GM12865 (cell line): ENCODE measurements around the gene GPR37.

Experiments
- DNase-seq: peaks from one replicate; pipeline ENCODE4 v3.0.0; 2010; ENCODE audit warnings: low read depth
- H3K4me3 ChIP-seq: 2 replicates; pipeline ENCODE4 v1.5.1; 2011; ENCODE audit warnings: mild to moderate bottlenecking, low read depth, low read length, control low read depth
- TF ChIP-seq, protein P1 (sequence below): IDR thresholded peaks from 2 replicates; pipeline ENCODE4 v1.5.1; 2011; ENCODE audit warnings: low read length, control low read depth, low read depth, inconsistent platforms; ENCODE audit not compliant: insufficient read depth; ENCODE audit errors: missing control alignments

Gene GPR37

DNA sequence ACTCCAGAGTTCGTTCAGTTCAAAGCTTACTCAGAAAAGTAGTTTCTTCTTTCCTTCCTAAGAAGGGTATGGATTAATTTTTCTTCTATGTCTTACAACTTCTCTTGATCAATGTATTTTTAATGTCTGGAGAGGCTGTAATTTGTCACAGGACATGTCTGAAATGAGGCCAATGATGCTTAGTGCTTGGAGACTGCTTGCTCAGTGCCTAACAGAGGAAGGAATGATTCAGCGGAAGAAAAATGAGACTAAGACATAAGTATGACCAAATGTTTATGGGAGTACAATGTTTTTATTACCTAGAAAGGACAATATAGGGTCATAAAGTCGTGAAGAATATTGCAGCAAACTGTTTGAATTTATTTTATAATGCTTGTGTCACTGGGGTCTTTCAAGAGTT, 43.3 kb downstream of the GPR37 start:
- DNase-seq = no peak
- TF ChIP-seq, protein P1, sequence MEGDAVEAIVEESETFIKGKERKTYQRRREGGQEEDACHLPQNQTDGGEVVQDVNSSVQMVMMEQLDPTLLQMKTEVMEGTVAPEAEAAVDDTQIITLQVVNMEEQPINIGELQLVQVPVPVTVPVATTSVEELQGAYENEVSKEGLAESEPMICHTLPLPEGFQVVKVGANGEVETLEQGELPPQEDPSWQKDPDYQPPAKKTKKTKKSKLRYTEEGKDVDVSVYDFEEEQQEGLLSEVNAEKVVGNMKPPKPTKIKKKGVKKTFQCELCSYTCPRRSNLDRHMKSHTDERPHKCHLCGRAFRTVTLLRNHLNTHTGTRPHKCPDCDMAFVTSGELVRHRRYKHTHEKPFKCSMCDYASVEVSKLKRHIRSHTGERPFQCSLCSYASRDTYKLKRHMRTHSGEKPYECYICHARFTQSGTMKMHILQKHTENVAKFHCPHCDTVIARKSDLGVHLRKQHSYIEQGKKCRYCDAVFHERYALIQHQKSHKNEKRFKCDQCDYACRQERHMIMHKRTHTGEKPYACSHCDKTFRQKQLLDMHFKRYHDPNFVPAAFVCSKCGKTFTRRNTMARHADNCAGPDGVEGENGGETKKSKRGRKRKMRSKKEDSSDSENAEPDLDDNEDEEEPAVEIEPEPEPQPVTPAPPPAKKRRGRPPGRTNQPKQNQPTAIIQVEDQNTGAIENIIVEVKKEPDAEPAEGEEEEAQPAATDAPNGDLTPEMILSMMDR = no peak
- H3K4me3 ChIP-seq = no peak overlapping the region

DNA sequence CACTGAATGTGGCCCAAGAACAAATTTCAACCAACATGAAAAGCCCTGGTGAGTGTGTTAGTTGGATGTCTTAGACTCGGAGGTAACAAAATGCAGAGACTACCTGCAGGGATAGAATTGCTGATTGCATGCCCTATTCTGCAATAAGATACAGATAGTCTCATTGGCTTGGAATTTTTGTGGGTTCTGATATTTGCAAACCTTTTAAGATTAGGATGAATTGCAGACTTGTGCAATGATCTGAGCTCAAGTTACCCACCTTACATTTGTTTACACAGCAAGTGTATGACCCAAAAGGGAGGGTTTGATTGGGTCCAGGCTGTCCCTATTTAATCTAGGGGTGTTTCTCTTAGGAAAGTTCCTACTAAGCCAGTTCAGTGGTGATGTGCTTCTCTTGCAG, 45.4 kb downstream of the GPR37 start:
- no peak for DNase-seq
- TF ChIP-seq, protein P1 = no peak
- no peak overlapping the region for H3K4me3 ChIP-seq

DNA sequence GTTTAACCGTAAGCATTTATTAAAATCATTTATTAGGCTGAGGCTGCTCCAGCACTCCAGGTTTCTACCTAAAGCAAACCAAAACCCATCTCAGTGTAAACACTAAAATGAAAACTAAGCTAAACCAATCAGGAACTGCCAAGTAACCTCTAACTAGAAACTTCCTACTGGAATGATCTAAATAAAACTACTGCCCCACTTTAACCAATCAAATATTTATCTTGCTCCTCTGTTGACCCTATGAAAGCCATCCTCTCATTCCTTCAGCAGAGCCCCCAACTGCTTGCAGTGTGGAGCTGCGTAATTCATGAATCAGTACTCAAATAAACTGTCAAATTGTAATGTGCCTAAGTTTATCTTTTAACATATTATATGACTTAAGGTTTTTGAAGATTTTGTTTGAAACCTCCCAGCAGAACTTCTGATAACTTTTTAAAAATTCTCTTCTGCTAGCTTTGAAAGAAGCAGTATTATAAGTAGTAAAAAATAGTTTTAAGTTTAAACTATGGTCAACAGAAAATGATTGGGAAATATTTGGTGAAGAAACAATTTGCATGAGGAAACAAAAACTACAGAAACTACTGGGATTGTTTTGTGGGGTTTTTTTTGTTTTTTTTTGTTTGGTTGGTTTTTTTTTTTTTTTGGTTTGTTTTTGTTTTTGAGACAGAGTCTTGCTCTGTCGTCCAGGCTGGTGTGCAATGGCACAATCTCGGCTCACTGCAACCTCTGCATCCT, 47.4 kb downstream of the GPR37 start:
- DNase-seq = peak; percentile 9
- H3K4me3 ChIP-seq = no peak overlapping the region
- TF ChIP-seq, protein P1 = no peak

DNA sequence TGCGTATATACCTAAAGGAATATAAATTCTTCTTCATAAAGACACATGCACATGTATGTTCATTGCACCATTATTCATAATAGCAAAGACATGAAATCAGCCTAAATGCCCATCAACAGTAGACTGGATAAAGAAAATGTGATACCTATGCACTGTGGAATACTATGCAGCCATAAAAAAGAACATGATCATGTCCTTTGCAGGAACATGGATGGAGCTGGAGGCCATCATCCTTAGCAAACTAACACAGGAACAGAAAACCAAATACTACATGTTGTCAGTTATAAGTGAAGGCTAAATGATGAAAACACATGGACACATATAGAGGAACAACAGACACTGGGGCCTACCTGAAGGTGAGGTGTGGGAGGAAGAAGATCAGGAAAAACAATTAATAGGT, 48.7 kb downstream of the GPR37 start:
- H3K4me3 ChIP-seq = no peak overlapping the region
- no peak for DNase-seq
- TF ChIP-seq, protein P1 = no peak

DNA sequence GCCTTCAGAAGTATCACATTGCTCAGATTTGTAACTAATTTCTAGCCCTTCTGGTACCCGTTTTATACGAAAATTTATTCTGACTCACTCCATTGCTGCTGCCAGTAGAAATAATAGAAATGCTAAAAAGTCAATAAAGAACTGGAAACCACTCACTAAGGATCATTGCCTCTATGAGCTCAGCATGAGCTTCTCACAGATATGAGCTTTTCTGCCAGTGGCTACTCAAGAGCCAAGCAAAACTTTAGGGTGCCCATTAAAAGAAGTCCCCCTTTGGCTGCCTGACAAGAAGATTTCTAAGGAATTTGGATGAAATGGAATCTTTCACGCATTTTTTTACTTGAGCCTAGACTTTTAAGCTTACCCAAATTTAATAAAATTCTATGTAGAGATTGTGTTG, 52.5 kb downstream of the GPR37 start:
- DNase-seq = no peak
- no peak overlapping the region for H3K4me3 ChIP-seq
- TF ChIP-seq, protein P1 = no peak

DNA sequence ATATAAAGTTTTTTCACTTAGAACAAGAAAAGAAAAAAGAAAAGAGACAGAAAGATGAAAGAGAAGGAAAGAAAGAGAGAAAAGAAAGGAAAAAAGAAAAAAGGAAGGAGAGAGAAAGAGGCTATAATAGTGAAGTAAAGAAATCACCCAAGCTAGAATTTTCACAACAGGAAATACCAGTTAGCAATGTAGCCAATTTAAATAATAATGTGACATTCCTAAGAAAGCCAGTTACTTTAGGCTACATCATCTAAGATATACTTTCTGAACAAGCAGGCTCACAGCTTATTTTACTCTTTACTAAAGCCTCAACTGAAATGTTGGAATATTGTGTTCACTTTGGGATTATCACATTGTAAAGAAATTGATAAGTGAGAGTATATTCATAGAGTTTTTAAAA, 53.6 kb downstream of the GPR37 start:
- no peak overlapping the region for H3K4me3 ChIP-seq
- DNase-seq = no peak
- TF ChIP-seq, protein P1 = no peak

DNA sequence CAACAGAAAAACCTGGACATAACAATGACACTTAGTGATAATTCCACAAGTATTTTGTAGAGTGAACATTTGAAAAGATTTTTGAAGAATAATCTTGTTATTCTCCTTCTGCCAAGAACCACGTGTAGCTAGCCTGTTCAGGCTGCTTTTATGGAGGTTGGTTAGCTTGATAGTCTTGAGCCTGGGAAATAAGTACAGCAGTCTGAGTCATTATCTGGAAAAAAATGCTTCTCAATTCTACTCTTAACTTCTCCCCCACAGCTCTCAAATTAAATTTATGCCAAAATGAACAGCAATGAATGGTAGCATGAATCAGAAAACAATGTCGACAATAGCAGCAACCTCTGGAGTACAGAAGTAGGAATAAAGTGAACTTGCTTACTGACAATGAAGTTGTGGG, 63.2 kb downstream of the GPR37 start:
- H3K4me3 ChIP-seq = no peak overlapping the region
- no peak for DNase-seq
- TF ChIP-seq, protein P1 = no peak
